ENCODE measurements around the gene ACO2. TPM values are rescaled to one million over a fixed set of nuclear protein-coding genes. Genes with fewer than 3 reads are reported as not detected.
"Not testable (repeated sequence)": the region's sequence is repeated elsewhere in the genome, so short reads cannot be mapped to it uniquely, and the experiment has no call there.

The ACO2 gene
- total RNA-seq, 2 experiments from 2014 or later, result 90.0 to 93.3 TPM

DNA sequence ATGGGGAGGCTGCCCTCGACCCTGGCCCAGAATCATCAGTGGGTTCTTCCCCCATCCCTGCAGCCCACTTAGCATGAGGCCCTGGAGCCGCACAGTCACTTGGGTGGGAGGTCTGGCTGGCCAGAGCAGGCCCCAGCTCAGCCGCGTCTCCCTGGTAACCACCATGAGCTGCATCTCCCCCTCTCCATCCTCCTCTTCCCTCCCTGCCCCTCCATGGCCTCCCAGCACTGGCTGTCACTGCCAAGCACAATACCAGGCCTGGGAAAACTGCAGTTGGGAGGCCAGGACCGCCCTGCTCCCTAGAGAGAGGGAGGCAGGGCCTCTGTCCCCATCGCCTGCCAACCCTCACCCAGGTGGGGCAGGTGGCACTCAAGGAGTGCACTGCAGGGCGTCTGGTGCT lies 99.9 kb downstream of the ACO2 start:
- no peaks in the 10 kb centered on the region for H3K9me3 Mint-ChIP-seq (ENCODE audit: low read depth)
- no peak overlapping the region for H3K4me3 Mint-ChIP-seq
- no peak overlapping the region for H3K27ac Mint-ChIP-seq
- peaks cover 2% of the 10 kb centered on the region for H3K27me3 Mint-ChIP-seq
- H3K4me1 Mint-ChIP-seq, result peaks cover 11% of the 10 kb centered on the region
- DNase-seq, result no peak
- CTCF ChIA-PET, result interaction anchor here (1.0 kb wide), 1 partner anchor 42 kb away, joined by 3 read pairs; no protein-coding TSS in a partner anchor
- H3K36me3 Mint-ChIP-seq, result no peaks in the 10 kb centered on the region
- no peak for ATAC-seq

DNA sequence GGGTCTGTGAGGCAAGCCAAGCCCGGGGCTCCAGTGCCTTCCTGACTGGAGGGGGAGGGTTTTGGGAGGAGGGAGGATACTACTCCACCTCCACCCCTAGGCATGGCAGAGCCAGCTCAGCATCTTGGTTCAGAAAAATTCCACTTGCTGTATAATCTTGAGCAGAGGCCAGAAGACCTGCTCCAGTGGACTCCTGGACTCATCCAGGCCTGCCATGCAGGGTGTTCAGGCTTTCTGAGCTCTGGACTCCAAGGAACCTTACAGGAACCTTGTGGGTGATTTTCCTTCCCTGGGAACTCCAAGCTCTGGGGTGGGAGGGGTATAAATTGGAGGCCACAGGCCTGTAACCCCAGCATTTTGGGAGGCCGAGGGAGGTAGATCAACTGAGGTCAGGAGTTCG lies 101.3 kb downstream of the ACO2 start:
- no peaks in the 10 kb centered on the region for H3K36me3 Mint-ChIP-seq
- H3K4me3 Mint-ChIP-seq, result no peak overlapping the region
- CTCF ChIA-PET, result interaction anchor here (0.7 to 1.3 kb wide), 2 partner anchors 21 to 44 kb away, joined by 4 read pairs; no protein-coding TSS in a partner anchor
- H3K9me3 Mint-ChIP-seq (ENCODE audit: low read depth), result no peaks in the 10 kb centered on the region
- peaks cover 2% of the 10 kb centered on the region for H3K27me3 Mint-ChIP-seq
- DNase-seq (no peak), ATAC-seq (no peak)
- H3K27ac Mint-ChIP-seq, result no peak overlapping the region
- H3K4me1 Mint-ChIP-seq, result peaks cover 6% of the 10 kb centered on the region

DNA sequence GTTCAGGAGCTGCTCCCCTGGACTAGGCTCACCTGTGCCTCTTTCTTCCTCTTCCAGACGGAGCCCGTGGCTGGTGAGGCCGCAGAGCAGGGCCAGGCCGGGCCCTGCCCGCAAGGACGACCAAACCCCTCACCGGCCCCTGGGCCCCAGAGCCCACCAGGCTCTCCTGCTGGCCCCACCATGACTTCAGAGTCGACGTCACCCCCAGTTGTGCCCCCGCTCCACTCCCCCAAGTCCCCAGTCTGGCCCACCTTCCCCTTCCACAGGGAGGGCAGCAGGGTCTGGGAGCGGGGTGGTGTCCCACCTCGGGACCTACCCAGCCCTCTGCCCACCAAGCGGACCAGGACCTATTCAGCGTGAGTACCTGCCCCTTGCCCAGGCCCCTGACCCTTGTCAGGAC lies 102.9 kb downstream of the ACO2 start:
- Mint-ChIP-seq H3K4me3 (no peak overlapping the region), H3K27ac (no peak overlapping the region), H3K4me1 (no peaks in the 10 kb centered on the region), H3K27me3 (no peaks in the 10 kb centered on the region), H3K36me3 (no peaks in the 10 kb centered on the region), H3K9me3 (ENCODE audit: low read depth) (no peaks in the 10 kb centered on the region)
- no peak for ATAC-seq
- no peak for DNase-seq
- CTCF ChIA-PET, result no interaction called here

DNA sequence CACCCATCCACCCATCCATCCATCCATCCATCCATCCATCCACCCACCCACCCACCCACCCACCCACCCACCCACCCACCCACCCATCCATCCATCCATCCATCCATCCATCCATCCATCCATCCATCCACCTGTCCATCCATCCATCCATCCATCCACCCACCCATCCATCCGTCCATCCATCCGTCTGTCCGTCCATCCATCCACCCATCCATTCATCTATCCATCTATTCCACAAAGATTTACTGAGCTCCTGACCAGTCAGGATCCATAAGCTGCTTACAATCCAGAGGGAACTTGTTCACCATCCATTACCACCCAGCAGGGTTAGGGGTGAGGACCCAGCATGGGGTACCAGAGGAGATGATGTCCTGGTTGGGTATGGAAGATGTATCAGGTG lies 103.4 kb downstream of the ACO2 start:
- H3K4me3 Mint-ChIP-seq; H3K9me3 Mint-ChIP-seq (ENCODE audit: low read depth); H3K27ac Mint-ChIP-seq; CTCF ChIA-PET; H3K4me1 Mint-ChIP-seq; ATAC-seq; H3K27me3 Mint-ChIP-seq; DNase-seq; H3K36me3 Mint-ChIP-seq: not testable (repeated sequence)

DNA sequence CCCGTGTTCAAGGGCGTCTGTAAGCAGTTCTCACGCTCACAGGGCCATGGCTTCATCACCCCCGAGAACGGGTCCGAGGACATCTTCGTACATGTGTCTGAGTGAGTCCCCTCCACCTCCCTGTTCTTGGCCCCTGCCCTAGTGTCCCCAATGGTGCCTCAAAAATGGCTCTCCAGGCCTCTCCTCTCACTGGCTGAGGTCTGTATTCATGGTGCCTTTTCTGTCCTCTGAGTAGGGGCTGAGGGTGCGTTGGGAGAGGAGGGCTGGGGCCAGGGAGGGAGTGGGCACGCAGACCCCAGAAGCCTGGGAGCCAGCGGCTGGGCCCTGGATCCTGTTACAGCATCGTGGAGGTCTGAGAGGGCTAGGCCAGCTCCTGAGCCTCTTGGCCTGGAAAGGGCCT lies 104.8 kb downstream of the ACO2 start:
- no peaks in the 10 kb centered on the region for H3K4me1 Mint-ChIP-seq
- no peaks in the 10 kb centered on the region for H3K36me3 Mint-ChIP-seq
- no peak overlapping the region for H3K4me3 Mint-ChIP-seq
- CTCF ChIA-PET, result no interaction called here
- no peaks in the 10 kb centered on the region for H3K27me3 Mint-ChIP-seq
- DNase-seq (no peak), ATAC-seq (no peak)
- H3K27ac Mint-ChIP-seq, result no peak overlapping the region
- H3K9me3 Mint-ChIP-seq (ENCODE audit: low read depth), result no peaks in the 10 kb centered on the region

DNA sequence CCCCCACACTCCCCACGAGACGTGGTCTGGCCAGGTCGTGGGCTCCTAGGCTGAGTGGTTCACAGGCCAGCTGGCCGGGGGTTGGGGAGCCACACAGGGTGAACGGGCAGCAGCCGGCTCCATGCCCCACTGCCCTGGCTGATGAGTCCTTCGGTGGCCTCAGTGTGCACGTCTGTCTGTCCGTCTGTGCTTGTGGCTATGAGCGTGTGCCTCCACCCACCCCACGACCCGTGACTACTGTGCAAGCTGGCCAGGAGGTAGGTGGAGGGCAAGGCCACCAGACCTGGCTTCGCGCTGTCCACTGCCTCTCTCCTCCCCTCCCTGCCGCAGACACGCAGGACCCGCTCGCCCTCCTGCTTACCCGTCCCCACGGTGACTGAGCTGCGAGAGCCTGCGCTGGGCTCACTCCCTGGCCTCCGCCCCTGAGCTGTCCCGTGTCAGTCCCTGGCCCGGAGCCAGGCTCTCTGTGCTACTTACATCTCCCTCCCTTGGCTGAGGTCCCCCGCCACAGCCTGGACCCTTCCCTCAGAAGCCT lies 106.0 kb downstream of the ACO2 start:
- CTCF ChIA-PET, result interaction anchor here (0.6 kb wide), 1 partner anchor 76 kb away, joined by 3 read pairs; no protein-coding TSS in a partner anchor
- ATAC-seq, result no peak
- Mint-ChIP-seq H3K36me3 (peaks cover 2% of the 10 kb centered on the region), H3K27me3 (no peaks in the 10 kb centered on the region), H3K4me1 (no peaks in the 10 kb centered on the region), H3K9me3 (ENCODE audit: low read depth) (no peaks in the 10 kb centered on the region), H3K4me3 (no peak overlapping the region), H3K27ac (no peak overlapping the region)
- no peak for DNase-seq

DNA sequence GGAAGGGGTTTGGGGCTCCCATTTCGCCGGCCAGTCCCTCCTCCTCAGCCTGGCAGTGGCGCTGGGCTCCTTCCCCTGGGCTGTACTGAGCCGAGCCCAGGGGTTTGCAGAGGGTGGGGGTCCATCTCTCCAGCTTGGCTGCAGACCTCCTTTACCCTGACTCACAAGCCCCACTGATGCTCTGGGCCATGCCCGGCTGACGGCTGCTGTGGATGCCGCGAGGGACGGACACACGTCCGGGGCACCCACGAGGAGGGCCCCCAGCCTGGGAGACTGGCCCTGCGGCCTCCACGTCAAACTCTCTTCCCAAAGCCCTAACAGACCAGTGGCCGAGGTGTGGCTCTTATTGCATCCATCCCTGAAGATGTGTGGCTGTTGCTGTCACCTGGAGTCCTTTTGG lies 106.6 kb downstream of the ACO2 start:
- DNase-seq (no peak), ATAC-seq (no peak)
- Mint-ChIP-seq H3K27ac (no peak overlapping the region), H3K4me1 (peaks cover 2% of the 10 kb centered on the region), H3K27me3 (no peaks in the 10 kb centered on the region), H3K4me3 (no peak overlapping the region), H3K36me3 (peaks cover 3% of the 10 kb centered on the region), H3K9me3 (ENCODE audit: low read depth) (no peaks in the 10 kb centered on the region)
- CTCF ChIA-PET, result interaction anchor here (2.0 kb wide), 1 partner anchor 23 kb away, joined by 7 read pairs; no protein-coding TSS in a partner anchor

DNA sequence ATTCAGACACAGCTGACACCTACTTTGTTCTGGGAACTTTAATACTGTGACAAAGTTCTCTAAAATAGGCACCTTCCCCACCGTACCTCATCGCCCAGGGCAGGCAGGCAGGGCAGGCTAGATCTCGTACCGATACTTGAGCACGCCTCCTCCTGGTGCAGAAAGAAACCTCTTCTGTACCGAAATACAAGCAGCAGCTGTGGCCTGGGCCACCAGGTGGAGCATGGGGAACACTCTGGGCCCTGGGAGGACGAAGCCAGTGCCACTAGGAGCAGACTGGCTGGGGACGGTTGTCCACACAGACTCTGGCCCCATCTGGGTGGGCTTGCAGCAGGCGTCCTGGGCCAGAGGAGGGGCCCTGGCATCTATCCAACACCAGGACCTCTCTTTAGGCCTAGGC lies 108.0 kb downstream of the ACO2 start:
- Mint-ChIP-seq H3K9me3 (ENCODE audit: low read depth) (no peaks in the 10 kb centered on the region), H3K27me3 (no peaks in the 10 kb centered on the region), H3K4me1 (peaks cover 2% of the 10 kb centered on the region), H3K4me3 (no peak overlapping the region), H3K36me3 (peaks cover 3% of the 10 kb centered on the region), H3K27ac (no peak overlapping the region)
- peak; percentile 72 for ATAC-seq
- CTCF ChIA-PET, result interaction anchor here (0.6 to 3.5 kb wide), 10 partner anchors 9 to 90 kb away, joined by 3 to 20 read pairs (median 3); partner anchors contain the start of genes CSDC2 and PMM1
- peak; percentile 60 for DNase-seq

DNA sequence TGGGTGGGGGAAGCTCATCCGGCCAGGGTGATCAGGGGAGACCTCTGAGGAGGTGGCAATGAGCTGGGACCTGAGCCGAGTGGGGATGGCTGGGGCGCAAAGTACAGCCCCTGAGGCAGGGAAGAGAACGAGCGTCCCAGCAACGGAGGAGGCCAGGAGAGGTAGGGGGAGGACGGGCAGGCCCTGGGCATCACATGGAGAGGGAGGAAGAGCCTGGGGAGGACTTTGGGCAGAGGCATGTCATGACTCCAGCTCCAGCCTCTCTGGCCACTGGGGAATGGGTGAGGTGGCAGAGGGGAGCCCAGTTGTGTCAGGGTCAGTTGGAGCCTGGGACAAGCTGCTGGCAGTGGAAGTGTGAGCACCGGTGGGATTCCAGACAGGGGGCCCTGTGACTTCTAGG lies 109.2 kb downstream of the ACO2 start:
- CTCF ChIA-PET, result interaction anchor here (0.5 to 3.5 kb wide), 3 partner anchors 11 to 44 kb away, joined by 3 to 20 read pairs (median 3); partner anchors contain the start of genes CSDC2 and PMM1
- Mint-ChIP-seq H3K4me3 (no peak overlapping the region), H3K27me3 (no peaks in the 10 kb centered on the region), H3K36me3 (peaks cover 9% of the 10 kb centered on the region), H3K27ac (no peak overlapping the region), H3K4me1 (peaks cover 2% of the 10 kb centered on the region), H3K9me3 (ENCODE audit: low read depth) (no peaks in the 10 kb centered on the region)
- no peak for DNase-seq
- no peak for ATAC-seq

Other genes with a start within 250 kb of the ACO2 start
- under 1 TPM; 0.12 to 0.38 TPM for gene CHADL, start 228.2 kb upstream of the ACO2 start, total RNA-seq
- gene RANGAP1, start 182.9 kb upstream of the ACO2 start, total RNA-seq, result 100 to 1,000 TPM; 145 to 155 TPM
- gene ZC3H7B, start 167.6 kb upstream of the ACO2 start, total RNA-seq, result 10 to 100 TPM; 56.3 to 62.4 TPM
- 1 to 10 TPM; 1.4 to 2.0 TPM for gene TEF, start 87.2 kb upstream of the ACO2 start, total RNA-seq
- gene TOB2, start 22.3 kb upstream of the ACO2 start, total RNA-seq, result 10 to 100 TPM; 38.8 to 45.1 TPM
- 10 to 100 TPM; 54.5 to 75.0 TPM for gene PHF5A, start 425 bp upstream of the ACO2 start, total RNA-seq
- 10 to 100 TPM; 32.4 to 43.7 TPM for gene POLR3H, start 75.4 kb downstream of the ACO2 start, total RNA-seq
- gene CSDC2, start 91.9 kb downstream of the ACO2 start, total RNA-seq, result not detected
- gene PMM1, start 120.7 kb downstream of the ACO2 start, total RNA-seq, result 10 to 100 TPM; 40.4 to 50.0 TPM
- 10 to 100 TPM; 52.7 to 64.9 TPM for gene DESI1, start 151.9 kb downstream of the ACO2 start, total RNA-seq
- 100 to 1,000 TPM; 274 to 359 TPM for gene XRCC6, start 152.2 kb downstream of the ACO2 start, total RNA-seq
- 100 to 1,000 TPM; 176 to 193 TPM for gene SNU13, start 219.8 kb downstream of the ACO2 start, total RNA-seq
- 10 to 100 TPM; 37.3 to 45.9 TPM for gene MEI1, start 230.4 kb downstream of the ACO2 start, total RNA-seq

Data from activated CD8-positive, alpha-beta memory T cell treated with anti-CD3 and anti-CD28 coated beads, Interleukin-2, amount 10 ng/mL, durations not matched to agents 7 days and 5 days (primary cell).